ENCODE results near the gene IGFLR1.
"Not testable (repeated sequence)": the region's sequence is repeated elsewhere in the genome, so short reads cannot be mapped to it uniquely, and the experiment has no call there.

Gene IGFLR1

DNA sequence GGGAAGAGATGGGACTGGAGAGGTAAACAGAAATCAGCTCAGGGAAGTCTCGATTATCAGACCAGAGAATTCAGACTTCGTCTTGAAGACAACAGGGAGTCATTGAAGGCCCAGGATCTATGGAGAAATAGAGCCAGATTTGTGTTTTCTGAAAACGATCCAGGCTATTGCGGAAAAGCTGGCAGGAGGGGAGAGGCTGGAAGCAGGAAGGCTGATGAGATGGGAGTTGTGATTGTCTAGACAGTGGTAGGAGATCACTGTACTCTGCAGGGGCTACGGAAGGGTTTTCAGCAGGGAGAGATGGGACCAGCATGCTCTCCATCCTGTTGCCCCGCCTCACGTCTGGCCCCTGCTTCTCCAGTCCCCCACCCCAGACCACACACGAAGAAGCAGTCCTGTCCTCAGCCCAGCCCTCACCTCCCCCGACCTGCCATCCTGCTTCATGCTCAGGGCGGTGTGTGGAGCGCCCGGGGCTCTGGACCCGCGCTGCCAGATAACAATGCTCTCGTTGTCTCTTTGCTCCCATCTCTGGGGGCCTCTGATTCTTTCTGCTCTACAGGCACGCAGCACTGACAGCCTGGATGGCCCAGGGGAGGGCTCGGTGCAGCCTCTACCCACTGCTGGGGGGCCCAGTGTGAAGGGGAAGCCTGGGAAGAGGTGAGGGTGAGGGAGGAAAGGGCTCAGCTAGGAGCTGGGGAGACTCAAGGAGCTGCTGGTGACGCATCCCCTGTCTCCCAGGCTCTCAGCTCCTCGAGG, 35.0 kb upstream of the IGFLR1 start:
- DNase-seq, result no peak

DNA sequence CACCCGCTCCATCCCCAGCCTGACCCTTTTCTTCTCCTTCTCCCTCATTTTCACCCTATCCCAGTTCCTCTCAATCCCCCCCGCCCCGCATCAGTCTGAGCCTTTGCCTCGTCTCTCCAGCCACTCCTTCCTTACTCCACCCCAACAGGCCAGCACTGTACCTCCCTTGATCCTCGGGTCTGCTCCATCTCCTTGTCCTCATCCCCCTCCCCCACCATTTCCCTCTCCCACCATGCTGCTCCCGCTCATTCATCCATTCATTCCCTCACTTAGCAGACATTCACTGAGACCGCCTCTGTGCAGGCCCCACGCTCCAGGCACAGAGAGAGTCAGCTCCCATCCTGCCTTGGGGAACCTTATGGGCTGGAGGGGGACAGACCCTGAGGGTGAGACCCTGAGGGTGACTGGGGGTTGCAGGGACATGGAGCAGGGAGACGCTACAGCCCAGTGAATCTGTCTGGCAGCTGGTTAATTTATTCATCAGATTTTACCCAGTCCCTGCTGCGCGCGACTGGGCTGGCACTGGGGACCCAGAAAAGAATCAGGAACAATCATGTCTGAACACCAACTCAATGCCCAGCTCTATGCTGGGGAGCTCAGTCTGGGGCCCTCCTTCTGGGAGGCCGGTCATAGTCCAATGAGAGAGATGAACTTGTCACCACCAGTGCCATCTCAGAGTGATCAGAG, 34.0 kb upstream of the IGFLR1 start:
- DNase-seq, result no peak

DNA sequence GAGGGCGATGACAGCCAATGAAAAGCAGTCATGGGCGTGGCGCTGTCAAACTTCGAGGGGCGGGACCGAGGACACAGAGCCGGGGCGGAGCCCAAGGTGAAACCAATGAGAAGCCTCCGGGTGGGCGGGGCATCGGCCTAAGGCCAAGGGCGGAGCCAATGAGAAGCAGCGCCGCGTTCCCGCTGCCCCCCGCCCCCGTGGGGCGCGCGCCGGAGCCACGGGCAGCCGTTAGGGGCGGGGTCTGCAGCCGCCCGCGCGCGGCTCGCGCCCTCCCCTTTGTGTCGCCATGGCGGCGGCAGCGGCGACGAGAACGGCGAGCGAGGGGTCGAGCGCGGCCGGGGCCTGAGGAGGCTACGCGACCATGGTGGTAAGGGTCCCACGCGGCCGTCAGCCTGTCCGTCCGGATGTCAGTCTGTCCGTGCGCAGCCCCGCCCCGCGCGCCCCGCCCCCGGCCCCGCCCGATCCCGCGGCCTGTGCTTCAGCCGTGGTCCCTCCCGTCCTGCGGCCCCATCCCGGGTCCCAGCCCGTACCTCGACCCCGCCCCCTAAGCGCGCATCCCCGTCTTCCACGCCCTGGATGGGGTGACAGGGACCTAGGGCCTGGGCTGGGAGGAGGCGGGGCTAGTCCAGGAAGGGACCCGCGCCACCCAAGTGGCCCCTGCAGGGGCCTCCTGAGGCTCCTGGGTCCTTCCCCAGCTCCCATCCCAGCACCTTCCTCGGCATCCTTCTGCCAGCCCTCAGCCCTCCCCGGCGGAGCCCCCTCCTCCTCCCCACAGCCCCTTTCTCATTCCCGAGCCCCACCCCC, 33.2 kb upstream of the IGFLR1 start, which contains the start of gene ARHGAP33:
Gene ARHGAP33, plus strand, starts transcription at position 267 of the 804 bp plus-strand sequence. Its CDS starts 95 bp downstream, at position 362.
- peak; percentile 94 to 98 (median 97) for DNase-seq

DNA sequence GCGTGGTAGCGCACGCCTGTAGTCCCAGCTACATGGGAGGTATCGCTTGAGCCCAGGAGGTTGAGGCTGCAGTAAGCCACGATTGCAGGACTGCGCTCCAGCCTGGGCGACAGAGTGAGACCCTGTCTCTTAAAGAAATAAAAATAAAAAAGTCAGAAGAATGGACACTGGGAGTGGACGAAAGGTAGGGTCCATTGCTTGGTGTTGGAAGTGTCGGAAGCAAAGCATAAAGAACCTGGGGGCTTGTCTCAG, 32.7 kb upstream of the IGFLR1 start:
- DNase-seq, result no peak

DNA sequence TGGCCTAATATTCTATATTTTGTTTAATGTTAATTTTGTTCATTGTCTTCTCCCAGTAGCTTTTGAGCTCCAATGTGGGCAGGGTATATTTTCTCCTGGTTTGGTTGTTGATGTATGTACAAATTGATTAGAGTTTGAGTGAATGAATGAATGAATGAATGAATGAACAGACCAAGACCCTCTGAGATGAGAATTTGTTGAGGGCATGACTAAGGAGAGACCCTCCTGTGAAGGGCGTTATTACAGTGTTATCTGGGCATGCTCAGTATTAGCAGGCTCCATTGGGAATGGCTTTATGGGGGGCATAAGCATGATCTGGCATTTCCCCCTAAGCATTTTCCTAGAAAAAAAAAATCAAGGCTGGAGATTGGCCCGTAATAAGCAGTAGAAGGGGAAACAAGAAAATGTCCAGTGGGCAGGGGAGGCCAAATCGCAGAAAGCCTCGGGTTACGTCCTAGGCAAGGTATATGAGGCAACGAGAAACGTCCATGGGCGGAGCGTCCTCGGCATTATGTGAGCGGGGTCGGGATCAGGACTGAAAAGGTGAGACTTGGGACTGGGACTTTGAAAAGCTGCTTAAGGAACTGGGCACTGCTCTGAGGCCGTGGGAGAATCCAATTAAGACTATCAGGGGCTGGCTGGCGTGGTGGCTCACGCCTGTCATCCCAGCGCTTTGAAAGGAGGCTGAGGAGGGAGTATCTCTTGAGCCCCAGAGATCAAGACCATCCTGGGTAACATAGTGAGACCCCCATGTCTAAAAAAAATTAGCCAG, 32.2 kb upstream of the IGFLR1 start:
- no peak for DNase-seq

DNA sequence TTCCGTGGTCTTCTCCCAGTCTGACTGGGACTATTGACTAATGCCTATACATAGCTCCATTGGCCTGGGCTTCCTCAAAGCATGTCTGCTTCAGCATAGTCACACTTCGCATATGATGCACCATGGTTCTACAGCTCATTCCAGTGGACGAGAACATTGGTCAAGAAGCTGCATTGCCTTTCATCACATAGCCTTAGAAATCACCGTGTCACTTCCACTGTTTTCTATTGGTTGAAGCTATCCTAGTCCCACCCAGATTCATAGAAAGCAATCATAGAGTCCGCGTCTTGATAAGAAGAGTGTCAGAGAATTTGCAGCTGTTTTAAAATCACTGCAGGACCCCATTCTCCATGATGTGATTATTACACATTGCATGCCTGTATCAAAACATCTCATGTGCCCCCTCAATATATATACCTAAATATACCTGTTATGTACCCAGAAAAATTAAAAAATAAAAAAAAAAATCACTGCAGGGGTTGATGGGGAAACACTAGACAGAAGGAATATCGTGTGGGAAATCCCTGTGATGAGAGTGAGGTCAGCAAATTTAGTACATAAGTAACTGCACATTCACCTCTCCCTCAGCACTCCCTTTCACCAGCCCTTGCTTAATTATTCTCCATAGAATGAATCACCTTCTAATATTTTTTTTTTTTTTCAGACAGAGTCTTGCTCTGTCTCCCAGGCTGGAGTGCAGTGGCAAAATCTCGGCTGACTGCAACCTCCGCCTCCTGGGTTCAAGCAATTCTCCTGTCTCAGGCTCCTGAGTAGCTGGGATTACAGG, 31.0 kb upstream of the IGFLR1 start:
- DNase-seq, result no peak

DNA sequence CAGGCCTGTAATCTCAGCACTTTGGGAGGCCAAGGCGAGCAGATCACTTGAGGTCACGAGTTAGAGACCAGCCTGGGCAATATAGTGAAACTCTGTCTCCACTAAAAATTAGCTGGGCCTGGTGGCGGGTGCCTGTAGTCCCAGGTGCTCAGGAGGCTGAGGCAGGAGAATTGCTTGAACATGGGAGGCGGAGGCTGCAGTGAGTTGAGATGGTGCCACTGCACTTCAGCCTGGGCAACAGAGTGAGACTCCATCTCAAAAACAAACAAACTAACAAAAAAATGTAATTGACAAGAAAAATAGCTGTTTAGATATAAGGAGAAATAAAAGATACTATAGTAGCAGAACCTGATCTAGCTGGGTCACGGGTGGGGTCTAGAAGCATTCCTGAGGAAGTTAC, 30.1 kb upstream of the IGFLR1 start:
- not testable (repeated sequence) for DNase-seq

DNA sequence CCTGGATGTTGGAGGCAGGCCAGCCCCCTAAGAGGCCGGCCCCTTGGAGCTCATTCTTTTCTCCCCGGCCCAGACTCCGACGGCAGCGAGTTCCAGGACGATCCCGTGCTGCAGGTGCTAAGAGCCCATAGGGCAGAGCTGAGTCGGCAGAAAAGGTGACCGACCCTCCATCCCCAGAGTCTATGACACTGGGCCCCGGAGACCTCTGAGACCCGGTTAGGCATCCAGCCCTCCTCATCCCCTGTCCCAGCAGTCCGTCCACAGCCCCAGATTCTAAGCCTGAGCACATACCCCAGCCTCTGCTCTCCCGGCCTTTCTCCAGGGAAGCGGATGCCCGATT, 25.8 kb upstream of the IGFLR1 start:
- no peak for DNase-seq

DNA sequence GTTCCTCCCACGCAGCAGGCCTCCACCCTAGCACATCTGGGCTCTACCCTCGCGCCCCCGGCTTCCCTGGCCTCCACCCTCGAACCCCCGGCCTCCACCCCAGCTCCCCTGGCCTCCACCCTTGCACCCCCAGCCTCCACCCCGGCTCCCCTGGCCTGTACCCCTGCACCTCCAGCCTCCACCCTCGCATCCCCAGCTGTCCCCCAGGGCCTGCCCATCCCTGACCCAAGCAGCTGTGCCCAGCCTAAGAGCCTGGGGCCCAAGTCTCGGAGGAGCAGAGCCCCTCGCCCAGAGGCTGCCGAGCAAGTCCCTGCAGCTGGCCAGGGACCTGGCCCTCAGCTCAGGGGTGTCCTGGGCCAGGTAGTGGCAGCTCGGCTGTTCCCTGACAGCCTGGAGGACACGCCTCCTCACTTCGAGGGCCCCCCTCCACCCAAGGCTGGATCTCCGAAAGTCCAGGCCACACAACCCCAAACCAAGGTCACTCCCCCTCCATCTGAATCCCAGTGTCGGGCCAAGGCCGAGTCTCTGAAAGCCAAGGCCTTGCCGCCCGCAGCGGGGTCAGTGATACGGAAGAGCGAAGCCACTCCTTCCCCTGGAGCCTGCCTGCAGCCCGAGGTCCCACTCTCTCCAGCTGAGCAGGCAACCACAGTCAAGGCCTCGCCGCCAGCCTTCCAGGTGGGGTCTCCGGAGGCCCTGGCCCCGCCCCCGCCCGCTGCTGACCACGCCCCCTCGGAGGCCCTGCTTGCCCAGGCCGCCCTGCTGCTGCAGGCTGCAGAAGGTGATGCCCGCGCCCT, 25.2 kb upstream of the IGFLR1 start:
- no peak for DNase-seq

DNA sequence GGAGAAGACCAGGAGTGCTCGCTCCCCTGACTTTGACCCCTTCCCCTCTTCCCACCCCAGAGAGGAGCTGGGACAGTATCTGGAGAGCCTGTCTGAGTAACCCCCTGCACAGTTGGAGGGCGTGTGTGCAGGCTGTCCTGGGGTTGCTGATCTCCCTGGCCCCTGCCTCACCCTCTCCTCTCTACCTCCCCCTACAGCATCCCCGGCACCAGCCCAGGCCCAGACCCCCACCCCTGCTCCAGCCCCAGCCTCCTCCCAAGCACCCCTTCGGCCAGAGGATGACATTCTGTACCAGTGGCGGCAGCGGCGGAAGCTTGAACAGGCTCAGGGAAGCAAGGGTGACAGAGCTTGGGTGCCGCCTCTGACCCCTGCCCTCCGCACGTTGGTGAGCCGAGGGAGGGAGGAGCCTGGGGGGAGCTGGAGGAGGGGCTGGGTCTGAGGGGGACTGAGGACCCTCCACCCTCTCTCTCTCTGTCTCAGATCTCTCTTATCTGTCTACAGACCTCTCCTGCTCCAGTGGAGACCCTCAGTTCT, 24.4 kb upstream of the IGFLR1 start:
- no peak for DNase-seq

DNA sequence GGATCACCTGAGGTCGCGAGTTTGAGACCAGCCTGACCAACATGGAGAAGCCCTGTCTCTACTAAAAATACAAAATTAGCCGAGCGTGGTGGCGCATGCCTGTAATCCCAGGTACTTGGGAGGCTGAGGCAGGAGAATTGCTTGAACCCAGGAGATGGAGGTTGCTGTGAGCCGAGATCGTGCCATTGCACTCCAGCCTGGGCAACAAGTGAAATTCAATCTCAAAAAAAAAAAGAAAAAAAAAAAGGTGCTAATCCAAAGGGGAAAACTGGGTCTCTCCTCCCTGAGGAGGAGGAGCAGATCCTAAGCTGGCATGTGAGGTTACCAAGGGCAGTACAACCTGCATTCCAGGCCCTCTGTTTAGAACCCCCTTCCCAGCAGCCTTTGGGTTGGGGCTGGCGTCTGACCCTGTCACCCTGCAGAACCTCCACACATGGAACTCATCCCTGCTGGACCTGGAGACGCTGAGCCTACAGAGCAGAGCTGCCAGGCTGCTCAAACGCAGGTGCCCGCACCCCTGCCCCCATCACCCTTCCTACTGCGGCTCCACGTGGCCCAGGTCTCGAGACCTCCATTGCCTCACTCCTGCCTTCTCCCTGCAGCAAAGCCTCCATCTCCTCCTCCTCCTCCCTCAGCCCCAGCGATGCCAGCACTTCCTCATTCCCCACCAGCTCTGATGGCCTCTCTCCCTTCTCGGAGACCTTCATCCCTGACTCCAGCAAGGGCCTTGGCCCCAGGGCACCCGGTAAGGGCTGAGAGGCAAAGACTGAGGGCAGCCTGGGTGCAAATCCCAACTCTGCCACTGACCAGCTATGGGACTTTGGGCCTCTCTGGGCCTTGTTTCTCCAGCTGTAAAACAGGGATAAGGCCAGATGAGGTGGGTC, 22.4 kb upstream of the IGFLR1 start:
- no peak for DNase-seq

DNA sequence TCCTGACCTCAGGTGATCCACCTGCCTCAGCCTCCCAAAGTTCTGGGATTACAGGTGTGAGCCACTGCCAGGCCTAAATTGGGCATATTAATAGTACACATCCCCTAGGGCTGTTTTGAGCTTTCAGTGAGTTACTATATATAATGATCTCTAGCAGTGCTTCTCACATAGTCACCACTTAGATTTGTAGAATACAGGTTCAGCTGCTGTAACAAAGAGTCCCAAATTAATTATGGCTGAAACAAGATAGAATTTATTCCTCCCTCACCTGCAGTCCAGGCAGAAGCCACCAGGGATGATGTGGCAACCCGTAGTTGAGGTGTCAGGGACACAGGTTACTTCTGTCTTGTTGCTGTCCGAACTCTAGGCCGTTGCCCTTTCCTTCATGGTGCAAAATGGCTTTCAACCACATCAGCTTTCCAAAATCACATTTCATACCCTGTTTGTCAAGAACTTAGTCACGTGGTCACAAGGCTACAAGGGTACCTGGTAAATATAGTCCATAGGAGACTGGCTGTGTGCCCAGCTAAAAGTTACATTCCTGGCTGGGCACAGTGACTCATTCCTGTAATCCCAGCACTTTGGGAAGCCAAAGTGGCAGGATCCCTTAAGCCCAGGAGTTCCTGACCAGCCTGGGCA, 18.6 kb upstream of the IGFLR1 start:
- no peak for DNase-seq

DNA sequence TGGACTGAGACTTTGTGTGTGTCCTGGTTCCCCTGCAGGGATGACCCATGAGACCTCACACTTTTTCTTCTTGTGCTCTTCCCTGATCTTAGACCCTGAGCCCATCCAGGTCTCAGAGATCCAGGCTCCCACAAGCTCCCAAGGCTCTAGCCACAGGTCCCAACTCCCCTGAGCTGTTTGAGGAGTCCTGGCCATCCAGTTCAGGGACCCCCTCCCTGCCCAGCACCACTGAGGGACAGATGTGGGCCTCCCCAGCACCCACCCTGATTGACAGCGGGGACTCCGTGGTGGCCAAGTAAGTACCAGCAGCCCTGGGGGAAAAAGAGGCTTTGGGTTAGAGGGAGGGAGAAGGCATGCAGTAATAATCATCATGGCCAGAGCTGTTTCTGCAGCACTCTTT, 17.4 kb upstream of the IGFLR1 start:
- DNase-seq, result no peak

DNA sequence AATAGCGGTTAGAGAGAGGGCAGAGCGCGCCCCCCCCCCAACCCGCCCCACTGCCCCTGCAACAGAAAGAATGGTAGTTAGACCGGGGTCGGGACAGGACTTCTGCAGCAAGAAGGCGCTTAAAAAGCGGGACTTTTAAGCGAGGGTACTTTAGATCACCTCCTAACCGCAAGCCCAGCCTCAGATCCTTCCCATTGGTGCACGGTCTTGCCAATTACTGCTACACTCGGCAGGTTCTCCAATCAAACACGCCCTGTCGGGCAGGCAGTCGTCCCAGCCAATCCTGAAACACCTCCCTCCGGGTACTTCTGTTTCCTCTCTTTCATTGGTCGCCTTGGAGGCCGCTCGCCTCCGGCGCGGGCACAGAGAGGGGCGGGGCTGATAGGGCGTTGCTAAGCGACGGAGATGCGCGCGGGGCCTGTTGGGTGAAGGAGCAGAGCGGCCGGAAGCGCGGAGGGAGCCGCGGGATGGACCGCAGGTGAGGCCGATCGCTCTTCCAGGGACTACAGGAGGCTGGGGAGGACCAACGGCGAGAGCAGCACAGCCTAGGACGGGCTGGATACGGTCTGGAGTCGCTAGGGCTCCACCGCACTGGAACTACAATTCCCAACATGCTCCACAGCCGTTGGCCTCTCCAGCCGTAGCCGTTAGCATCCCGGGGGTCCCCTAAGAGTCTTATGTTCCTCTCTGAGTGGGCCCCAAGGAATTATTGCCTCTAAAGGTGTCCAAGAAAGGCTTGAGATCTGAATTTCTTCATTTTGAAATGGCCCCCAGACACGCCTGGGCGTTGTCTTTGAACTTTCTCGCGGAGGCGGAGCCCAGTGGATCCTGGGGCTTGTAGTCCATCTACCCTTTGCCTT, 15.7 kb upstream of the IGFLR1 start, which contains the start of gene PROSER3:
Gene PROSER3, plus strand, starts transcription at position 428 of the 860 bp plus-strand sequence. Its CDS starts 40 bp downstream, at position 468.
- peak; percentile 91 to 97 (median 95) for DNase-seq

DNA sequence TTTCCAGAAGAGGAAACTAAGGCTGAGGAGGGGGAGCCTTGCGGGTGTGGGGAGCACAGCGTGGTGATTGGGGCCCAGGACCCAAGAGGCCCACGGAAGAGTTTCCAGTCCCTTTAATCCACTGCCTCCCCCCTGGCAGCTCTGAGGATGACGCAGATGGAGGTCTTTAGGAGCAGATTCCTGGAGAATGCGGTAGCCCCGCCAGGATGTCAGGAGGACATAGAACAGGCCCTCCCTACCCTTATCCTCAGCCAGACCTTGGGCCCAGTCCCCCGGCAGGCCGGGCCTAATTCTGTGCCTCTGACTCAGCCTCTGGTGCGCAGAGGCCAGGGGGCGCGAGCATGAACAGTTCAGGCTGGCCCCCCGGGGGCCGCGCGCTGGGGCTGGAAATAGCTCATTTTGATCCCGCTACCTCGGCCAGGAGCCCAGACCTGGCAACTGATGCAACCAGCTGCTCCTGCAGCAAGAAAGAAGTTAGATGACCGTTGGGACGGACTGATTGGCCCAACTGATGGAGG, 15.0 kb upstream of the IGFLR1 start:
- no peak for DNase-seq

DNA sequence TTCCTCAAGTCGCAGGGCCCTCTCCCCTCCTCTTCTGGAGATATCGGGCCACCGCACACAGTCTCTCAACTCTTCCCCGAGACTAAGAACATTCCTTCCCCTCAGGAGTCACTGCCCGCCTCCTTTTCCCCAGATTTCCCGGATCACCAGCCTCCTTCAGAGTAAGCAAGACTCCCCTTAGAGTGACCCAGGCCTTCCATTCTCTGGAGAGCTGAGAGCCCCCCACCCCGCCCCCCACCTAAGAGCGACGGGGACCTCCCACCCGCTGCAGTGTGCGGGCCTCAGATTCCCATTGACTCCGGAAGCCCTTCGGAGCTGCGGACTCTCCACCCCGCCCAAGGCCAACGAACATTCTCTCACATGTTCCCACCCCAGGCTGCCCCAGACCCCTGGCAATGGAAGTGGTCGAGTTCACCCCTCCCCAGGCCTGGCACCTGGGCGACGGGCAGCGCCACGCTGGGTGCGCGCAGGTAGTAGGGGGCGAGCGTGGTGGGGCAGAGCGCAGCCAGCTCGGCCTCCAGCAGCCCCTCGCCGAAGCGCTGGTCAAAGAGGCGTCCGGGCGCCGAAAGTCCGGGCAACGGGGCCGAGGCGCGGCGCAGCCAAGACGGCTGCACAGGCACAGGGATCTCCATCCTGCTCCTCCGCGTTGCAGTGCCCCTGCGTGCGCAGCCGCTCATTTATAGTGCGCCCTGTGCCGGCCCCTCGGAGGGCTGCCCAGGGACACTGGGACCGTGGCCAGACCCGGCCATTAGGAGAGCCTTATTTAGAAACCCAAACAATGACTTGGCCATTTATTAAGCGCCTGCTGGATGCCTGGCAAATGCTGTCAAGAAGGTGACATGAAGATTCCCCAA, 14.4 kb upstream of the IGFLR1 start, which contains the start of gene HSPB6:
Gene HSPB6, minus strand, starts transcription at position 653 of the 854 bp plus-strand sequence. Its CDS starts 21 bp downstream, at position 632.
- no peak for DNase-seq
